ENCODE measurements around the gene ELL2. TPM values are rescaled to one million over a fixed set of nuclear protein-coding genes. Genes with fewer than 3 reads are reported as not detected.

The ELL2 gene
- total and polyA plus RNA-seq, 9 of the 15 experiments (the other 6 are each of a cell fraction or from before 2014, with no cell fraction given): 4.3 to 18.3 (median 14.5) TPM

DNA sequence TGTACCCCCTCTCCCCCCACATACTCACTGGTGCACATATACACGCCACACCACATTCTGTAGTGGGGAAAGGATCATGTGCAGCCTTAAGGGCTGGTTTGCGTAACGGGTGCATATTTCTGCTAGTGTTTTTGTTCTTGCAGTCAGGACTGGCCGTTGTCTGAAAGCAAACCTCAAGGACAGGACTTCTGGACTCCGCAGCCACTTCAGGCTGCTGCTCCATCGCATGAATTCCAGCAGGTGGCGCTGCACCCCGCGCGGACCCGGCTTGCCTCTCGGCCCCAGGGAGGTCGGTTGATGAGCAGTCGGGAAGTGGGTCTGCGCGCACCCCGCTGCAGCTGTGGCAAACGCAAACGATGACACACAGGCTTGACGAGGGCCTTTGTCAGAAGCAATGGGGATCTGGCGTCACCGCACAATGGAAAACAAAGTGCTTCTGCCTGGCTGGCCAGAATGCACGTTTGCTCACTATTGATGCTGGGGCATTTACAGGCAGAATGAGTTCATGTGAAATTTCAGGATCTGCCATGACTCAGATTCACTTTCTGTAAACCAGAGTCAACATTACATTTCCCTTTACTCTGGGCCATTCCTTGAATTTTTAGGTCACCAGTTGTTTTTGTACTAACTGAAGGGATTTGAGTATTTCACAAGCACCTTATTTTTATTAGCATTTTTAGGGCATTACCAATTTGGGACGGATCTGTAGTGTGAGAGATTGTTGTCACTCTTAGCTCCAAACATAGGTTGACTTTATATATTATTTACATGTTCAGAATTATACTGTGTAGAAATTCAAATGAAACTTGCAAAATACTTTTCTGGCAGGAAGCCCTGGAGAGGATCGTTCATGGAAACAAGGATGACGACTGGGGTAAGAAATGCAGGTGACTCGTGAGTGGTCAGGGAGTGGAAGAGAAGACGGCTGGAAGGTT, 102.7 kb downstream of the ELL2 start (continued):
- TF ChIP-seq NONO (IDR thresholded peaks at IDR 0.05; ENCODE audit: low read depth in 2 of 2, low read length in 1 of 2): no peak
- TF ChIP-seq, protein P1, sequence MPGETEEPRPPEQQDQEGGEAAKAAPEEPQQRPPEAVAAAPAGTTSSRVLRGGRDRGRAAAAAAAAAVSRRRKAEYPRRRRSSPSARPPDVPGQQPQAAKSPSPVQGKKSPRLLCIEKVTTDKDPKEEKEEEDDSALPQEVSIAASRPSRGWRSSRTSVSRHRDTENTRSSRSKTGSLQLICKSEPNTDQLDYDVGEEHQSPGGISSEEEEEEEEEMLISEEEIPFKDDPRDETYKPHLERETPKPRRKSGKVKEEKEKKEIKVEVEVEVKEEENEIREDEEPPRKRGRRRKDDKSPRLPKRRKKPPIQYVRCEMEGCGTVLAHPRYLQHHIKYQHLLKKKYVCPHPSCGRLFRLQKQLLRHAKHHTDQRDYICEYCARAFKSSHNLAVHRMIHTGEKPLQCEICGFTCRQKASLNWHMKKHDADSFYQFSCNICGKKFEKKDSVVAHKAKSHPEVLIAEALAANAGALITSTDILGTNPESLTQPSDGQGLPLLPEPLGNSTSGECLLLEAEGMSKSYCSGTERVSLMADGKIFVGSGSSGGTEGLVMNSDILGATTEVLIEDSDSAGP (CRISPR knock-in tag; IDR thresholded peaks at IDR 0.05): peak; percentile 65; the same call in 1 of the 2 replicates
- TF ChIP-seq, protein P2, sequence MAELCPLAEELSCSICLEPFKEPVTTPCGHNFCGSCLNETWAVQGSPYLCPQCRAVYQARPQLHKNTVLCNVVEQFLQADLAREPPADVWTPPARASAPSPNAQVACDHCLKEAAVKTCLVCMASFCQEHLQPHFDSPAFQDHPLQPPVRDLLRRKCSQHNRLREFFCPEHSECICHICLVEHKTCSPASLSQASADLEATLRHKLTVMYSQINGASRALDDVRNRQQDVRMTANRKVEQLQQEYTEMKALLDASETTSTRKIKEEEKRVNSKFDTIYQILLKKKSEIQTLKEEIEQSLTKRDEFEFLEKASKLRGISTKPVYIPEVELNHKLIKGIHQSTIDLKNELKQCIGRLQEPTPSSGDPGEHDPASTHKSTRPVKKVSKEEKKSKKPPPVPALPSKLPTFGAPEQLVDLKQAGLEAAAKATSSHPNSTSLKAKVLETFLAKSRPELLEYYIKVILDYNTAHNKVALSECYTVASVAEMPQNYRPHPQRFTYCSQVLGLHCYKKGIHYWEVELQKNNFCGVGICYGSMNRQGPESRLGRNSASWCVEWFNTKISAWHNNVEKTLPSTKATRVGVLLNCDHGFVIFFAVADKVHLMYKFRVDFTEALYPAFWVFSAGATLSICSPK (IDR thresholded peaks at IDR 0.05; ENCODE audit: borderline replicate concordance): no peak
- TF ChIP-seq RBM39 (optimal IDR thresholded peaks at IDR 0.05; ENCODE audit: low read depth, low read length): no peak
- no peak for TF ChIP-seq EHMT2 (IDR thresholded peaks at IDR 0.05)
- TF ChIP-seq EGR1 (conservative IDR thresholded peaks at IDR 0.05): no peak
- TF ChIP-seq KLF16 (IDR thresholded peaks at IDR 0.05): 0 out of 2 replicates have a peak, but pooled peaks have one; percentile 5
- no peak for TF ChIP-seq SMAD1 (IDR thresholded peaks at IDR 0.05; ENCODE audit: low read depth, low read length, partially characterized antibody)
- no peak for TF ChIP-seq NFATC3 (IDR thresholded peaks at IDR 0.05)
- TF ChIP-seq RBFOX2 (IDR thresholded peaks at IDR 0.05; ENCODE audit: low read depth, low read length): no peak
- no peak for TF ChIP-seq SRSF3 (IDR thresholded peaks at IDR 0.05; ENCODE audit: insufficient read depth, low read length)
- TF ChIP-seq MED1 (CRISPR knock-in tag; IDR thresholded peaks at IDR 0.05; ENCODE audit: borderline replicate concordance): no peak
- no peak for TF ChIP-seq ETV5 (CRISPR knock-in tag; IDR thresholded peaks at IDR 0.05; ENCODE audit: low read depth)
- TF ChIP-seq ZNF76 (CRISPR knock-in tag; IDR thresholded peaks at IDR 0.05; ENCODE audit: borderline replicate concordance): no peak
- no peak for TF ChIP-seq SMARCA4 (IDR thresholded peaks at IDR 0.05)
- no peak for TF ChIP-seq TCF3 (CRISPR knock-in tag; IDR thresholded peaks at IDR 0.05)
- TF ChIP-seq, protein P3, sequence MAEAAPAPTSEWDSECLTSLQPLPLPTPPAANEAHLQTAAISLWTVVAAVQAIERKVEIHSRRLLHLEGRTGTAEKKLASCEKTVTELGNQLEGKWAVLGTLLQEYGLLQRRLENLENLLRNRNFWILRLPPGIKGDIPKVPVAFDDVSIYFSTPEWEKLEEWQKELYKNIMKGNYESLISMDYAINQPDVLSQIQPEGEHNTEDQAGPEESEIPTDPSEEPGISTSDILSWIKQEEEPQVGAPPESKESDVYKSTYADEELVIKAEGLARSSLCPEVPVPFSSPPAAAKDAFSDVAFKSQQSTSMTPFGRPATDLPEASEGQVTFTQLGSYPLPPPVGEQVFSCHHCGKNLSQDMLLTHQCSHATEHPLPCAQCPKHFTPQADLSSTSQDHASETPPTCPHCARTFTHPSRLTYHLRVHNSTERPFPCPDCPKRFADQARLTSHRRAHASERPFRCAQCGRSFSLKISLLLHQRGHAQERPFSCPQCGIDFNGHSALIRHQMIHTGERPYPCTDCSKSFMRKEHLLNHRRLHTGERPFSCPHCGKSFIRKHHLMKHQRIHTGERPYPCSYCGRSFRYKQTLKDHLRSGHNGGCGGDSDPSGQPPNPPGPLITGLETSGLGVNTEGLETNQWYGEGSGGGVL (CRISPR knock-in tag; IDR thresholded peaks at IDR 0.05): no peak
- peak in 1 of 2 experiments; percentile 37; a peak in 1 of 4 replicates for TF ChIP-seq TRIM24 (IDR thresholded peaks at IDR 0.05)
- TF ChIP-seq ZBTB7A (IDR thresholded peaks at IDR 0.05; ENCODE audit: borderline replicate concordance, control insufficient read depth, low read depth, low read length): peak; percentile 73
- no peak for TF ChIP-seq ZNF174 (CRISPR knock-in tag; IDR thresholded peaks at IDR 0.05)
- no peak for TF ChIP-seq BDP1 (IDR thresholded peaks at IDR 0.05; ENCODE audit: insufficient read depth, insufficient read length)
- TF ChIP-seq ZNF347 (CRISPR knock-in tag; IDR thresholded peaks at IDR 0.05; ENCODE audit: low read depth): no peak
- TF ChIP-seq MTA3 (IDR thresholded peaks at IDR 0.05; ENCODE audit: borderline replicate concordance): no peak
- TF ChIP-seq GABPA (tag; conservative IDR thresholded peaks at IDR 0.05; ENCODE audit: low read depth): no peak
- TF ChIP-seq ZSCAN29 (IDR thresholded peaks at IDR 0.05): no peak

All from K562 (cell line).